HepG2 (cell line): ENCODE measurements around the gene CNOT6.

Source experiments
- ATF3 ChIP-seq: sonication (generic); formaldehyde crosslinking; IDR thresholded peaks from 2 replicates; pipeline ENCODE4 v1.4.0; 2020; ENCODE audit warnings: missing genetic modification reagents
- CTCF ChIP-seq: sonication (generic); formaldehyde crosslinking; IDR thresholded peaks from 2 replicates; pipeline ENCODE4 v1.5.0; 2020; ENCODE audit warnings: mild to moderate bottlenecking, missing genetic modification reagents, moderate library complexity
- GABPB1 ChIP-seq: IDR thresholded peaks from 2 replicates; pipeline ENCODE4 v1.6.1; 2016; ENCODE audit warnings: mild to moderate bottlenecking, missing genetic modification reagents, moderate library complexity, missing compliant biosample characterization
- MAF1 ChIP-seq: sonication (generic); formaldehyde crosslinking; IDR thresholded peaks from 2 replicates; pipeline ENCODE4 v1.5.0; 2020; ENCODE audit warnings: missing genetic modification reagents, borderline replicate concordance
- PREB ChIP-seq: sonication (generic); formaldehyde crosslinking; IDR thresholded peaks from 2 replicates; pipeline ENCODE4 v1.4.0; 2020; ENCODE audit warnings: missing genetic modification reagents
- RAD21 ChIP-seq: fragments of 450-650 bp; formaldehyde crosslinking; IDR thresholded peaks from 2 replicates; pipeline ENCODE4 v1.5.0; 2020; ENCODE audit warnings: mild to moderate bottlenecking
- UBTF ChIP-seq: sonication (generic); formaldehyde crosslinking; IDR thresholded peaks from 2 replicates; pipeline ENCODE4 v1.4.0; 2020; ENCODE audit warnings: mild to moderate bottlenecking, missing genetic modification reagents
- ZNF124 ChIP-seq: sonication (generic); formaldehyde crosslinking; IDR thresholded peaks from 2 replicates; pipeline ENCODE4 v1.4.0; 2020; ENCODE audit warnings: missing genetic modification reagents
- ZNF274 ChIP-seq: sonication (generic); formaldehyde crosslinking; IDR thresholded peaks from 2 replicates; pipeline ENCODE4 v1.5.1; 2020; ENCODE audit warnings: mild to moderate bottlenecking, missing genetic modification reagents
- ZNF570 ChIP-seq: sonication (generic); formaldehyde crosslinking; IDR thresholded peaks from 2 replicates; pipeline ENCODE4 v1.4.0; 2020; ENCODE audit warnings: mild to moderate bottlenecking, missing genetic modification reagents, borderline replicate concordance
- ZUFSP ChIP-seq: sonication (generic); formaldehyde crosslinking; IDR thresholded peaks from 2 replicates; pipeline ENCODE4 v1.9.0; 2021; ENCODE audit warnings: missing genetic modification reagents, mild to moderate bottlenecking, borderline replicate concordance

- no peak for TF ChIP-seq MAF1 (CRISPR knock-in tag)
- no peak for TF ChIP-seq GABPB1 (CRISPR knock-in tag)
- no peak for TF ChIP-seq ZUFSP (CRISPR knock-in tag)
- TF ChIP-seq ZNF124, result no peak
- TF ChIP-seq PREB (CRISPR knock-in tag), result no peak
- TF ChIP-seq ZNF570, result no peak
- TF ChIP-seq RAD21 (CRISPR knock-in tag), result no peak
- TF ChIP-seq ZNF274, result no peak
- TF ChIP-seq CTCF (CRISPR knock-in tag), result no peak
- no peak for TF ChIP-seq ATF3
- no peak for TF ChIP-seq UBTF
These were observed 26.9 kb downstream of the CNOT6 start for GRCh38 chr5:180521101-180521500.
